SK-MEL-5 (cell line): ENCODE data around the gene DEFB124. TPM values are rescaled to one million over a fixed set of nuclear protein-coding genes. Genes with fewer than 3 reads are reported as not detected.
"Not testable (repeated sequence)": the region's sequence is repeated elsewhere in the genome, so short reads cannot be mapped to it uniquely, and the experiment has no call there.

Experiments
- DNase-seq: peaks from one replicate; pipeline ENCODE4 v3.0.0-alpha.2; 2016; ENCODE audit warnings: low read depth, low spot score
- in situ Hi-C: cut with HindIII; loops from 2 replicates; pipeline ENCODE4 v1.10.0; 2016; ENCODE audit warnings: low sequenced_read_pairs, high pct_unique_total_duplicates, low pct_unique_long_range_greater_than_20kb
- total RNA-seq: library from RNA; depleted of rRNA; stranded (reverse); fragments of >200 nt; shearing (Covaris generic); gene quantifications from 2 replicates; pipeline ENCODE4 v1.2.3, GENCODE V29; 2014

DEFB124 gene
- total RNA-seq, 1 experiment from 2014 or later: not detected

DNA sequence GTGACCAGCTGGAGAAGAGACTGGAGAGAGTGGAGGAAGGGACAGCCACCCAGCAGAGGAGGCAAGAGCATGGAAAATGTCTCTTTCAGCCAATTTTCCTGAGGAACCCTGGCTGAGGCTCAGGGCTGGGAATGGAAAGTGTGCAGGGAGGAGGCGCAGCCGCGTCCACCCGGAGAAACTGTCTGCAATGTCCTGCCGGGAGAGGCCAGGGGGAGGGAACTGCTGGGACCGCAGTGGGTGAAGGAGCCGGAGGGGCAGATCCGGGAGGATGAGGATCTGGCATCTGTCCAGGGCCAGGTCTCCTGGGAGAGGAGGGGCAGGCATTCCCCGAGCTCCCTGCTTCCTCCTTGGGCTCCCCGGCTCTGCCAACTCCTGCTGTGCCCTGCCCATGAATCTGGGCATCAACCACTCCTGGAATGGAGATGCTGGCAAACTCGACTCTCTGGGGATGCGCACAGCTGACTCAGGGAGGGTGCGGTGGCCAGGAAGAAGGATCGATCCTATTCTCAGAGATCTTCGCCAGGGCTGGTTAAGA is 21.9 kb upstream of the DEFB124 start:
- in situ Hi-C loops: no loop called here
- no peak for DNase-seq

GRCh38 chr20:31494131-31494530 is 19.2 kb upstream of the DEFB124 start:
- DNase-seq: peak; percentile 85
- in situ Hi-C loops: no loop called here

- no peak for DNase-seq
- in situ Hi-C loops: no loop called here
Observed at GRCh38 chr20:31490752-31491151, 15.8 kb upstream of the DEFB124 start.

- no peak for DNase-seq
- in situ Hi-C loops: no loop called here
Observed at GRCh38 chr20:31489152-31489551, 14.2 kb upstream of the DEFB124 start.

- in situ Hi-C loops: no loop called here
- DNase-seq: no peak
Observed at GRCh38 chr20:31488115-31488514, 13.2 kb upstream of the DEFB124 start.

DNA sequence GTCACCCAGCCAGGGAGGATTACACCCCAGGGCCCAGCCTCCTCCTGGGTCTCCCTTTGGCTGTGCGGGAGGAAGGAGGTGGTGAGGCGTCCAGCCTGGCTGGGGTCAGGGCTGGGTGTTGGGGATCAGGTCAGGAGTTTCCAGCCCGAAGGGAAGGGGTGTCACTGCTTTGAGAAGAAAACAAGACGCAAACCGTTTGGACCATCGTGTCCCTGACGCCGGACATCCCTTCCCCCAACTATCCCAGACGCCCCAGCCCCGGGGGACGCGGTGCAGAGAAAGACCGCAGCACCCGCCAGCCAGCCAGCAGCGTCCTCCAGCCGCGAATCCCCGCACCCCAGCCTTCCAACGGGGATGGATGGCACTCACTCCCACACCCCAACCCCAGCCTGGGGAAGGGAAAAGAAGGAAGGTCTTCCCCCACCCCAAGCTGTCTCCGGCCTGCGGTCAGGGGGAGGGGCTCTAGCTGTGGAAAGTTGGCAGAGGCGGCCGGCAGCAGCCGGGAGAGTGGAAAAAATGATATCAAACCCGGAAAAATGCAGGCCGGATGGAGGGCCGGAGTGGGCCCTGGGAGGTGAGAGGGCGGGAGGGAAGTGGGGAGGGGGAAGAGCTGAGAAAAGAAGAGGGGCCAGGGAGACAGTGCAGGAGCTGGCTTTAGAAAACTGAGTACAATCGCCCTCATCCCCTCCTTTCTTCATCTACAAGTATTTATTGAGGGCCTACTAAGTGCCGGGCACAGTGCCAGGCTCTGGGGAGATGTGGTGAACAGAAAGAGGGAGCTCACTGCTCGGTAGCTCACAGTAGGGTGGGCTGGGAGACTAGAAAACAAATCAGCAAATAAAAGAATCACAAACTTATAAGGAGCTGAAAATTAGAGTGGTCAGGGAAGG is 10.8 kb upstream of the DEFB124 start:
- DNase-seq: no peak
- in situ Hi-C loops: no loop called here

DNA sequence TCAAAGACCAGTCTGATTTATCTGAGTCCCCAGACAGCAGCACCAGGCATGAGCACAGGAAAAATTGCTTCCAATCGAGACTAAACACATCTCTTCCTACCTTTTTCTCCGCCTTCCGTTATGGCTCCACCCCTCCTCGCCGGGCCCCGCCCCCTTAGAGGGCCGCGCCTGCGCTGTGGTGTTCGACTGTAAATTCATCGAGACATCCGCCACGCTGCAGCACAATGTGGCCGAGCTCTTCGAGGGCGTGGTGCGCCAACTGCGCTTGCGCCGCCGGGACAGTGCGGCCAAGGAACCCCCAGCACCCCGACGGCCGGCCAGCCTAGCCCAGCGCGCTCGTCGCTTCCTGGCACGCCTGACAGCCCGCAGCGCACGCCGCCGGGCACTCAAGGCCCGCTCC is 9.1 kb upstream of the DEFB124 start:
- DNase-seq: no peak
- in situ Hi-C loops: no loop called here

DNA sequence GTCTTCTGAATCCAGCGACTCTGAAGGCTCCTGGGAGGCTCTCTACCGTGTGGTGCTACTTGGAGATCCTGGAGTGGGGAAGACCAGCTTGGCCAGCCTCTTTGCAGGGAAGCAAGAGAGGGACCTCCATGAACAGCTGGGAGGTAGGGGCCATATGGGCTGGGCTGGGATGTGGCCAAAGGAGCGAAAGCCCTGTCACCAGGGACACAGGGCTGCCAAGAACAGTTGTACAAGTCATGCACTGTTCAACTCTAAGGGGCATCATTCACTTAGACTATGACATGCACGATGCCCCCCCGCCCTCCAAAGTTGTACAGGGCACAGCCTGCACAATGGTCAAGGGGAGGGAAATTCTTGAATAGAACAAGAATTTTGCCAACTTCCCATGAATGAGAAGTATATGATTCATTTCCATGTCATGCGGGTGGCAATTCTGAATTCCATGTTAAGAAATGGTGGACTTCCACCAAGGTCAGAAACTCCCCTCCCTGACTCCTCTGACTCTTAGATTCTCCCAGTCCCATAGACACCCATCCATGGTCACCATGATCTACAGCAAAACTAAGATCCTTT is 1.8 kb upstream of the DEFB124 start:
- in situ Hi-C loops: no loop called here
- no peak for DNase-seq

- no peak for DNase-seq
- in situ Hi-C loops: no loop called here
Observed at GRCh38 chr20:31476294-31476585, 1.3 kb upstream of the DEFB124 start.

DNA sequence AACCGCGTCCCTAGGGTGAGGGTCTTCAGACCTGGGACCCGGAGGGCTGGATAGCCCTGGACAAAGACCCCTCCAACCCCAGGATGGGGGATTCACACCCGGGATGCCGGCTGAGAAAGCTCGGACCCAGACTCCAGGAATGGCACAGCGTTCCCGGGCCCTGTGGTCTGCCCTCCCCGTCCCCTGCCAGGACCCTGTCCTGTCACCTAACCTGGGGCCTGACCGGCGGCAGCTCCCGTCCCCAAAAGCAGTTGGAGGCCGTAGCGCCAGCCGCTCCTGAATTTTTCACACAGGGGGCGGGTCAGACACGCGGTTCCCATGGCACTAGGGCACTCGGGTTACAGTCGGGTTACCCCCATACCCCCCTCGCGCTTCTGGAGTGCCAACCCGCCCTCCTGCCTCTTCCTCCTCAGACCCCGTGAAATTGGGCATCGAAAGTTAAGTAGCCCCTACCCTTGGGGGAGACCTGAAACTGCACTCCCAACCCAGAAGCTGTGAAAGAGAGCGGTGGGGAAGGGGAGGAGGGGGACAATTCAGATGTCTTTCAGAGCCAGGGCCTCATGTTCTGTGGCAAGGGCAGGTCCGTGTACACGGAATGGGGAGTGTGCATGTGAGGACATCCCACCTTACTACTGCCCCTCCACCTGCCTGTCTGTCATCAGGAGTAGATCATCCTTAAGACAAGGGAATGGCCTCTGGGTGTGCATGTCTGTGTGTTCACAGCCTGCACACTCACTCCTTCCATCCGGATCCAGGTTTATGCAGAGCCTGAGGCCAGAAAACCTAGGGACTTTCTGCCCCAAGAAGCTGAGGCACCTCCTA is 756 bp upstream of the DEFB124 start:
- DNase-seq: no peak
- in situ Hi-C loops: no loop called here

GRCh38 chr20:31474097-31474436 is 860 bp downstream of the DEFB124 start:
- in situ Hi-C loops: no loop called here

DNA sequence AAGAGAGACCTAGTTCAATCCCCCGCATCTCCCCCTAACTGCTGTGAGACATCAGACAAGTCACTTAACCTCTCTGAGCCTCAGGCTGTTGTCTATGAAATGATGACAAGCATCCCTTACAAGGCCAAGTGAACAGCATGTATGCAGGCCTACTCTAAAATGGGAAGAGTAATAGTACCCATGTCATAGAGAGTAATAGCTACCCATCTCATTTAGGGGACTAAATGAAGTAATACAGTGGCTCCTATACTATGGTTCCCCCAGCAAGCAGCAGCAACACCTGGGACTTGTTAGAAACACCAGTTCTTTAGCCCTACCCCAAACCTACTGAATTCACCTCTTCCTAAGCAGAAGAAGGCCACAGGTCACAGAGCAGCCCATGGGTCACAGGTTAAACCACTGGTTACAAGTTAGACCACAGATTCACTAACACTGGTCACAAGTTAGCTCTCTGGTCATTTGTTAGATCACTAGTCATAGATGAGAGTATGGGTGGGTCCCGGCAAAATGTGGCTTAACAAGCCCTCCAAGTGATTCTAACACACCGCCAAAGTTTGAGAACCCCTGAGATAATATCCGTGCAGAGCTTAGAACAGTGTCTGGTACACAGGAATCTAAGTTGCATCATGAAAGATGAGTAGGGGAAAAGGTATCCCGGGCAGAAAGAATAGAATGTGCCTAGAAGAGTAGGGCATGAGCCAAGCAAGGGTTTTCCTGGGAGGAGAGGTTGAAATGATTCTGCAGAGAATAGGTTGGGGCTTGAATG is 1.4 kb downstream of the DEFB124 start:
- DNase-seq: no peak
- in situ Hi-C loops: no loop called here

More at GRCh38 chr20:31474097-31474436, 860 bp downstream of the DEFB124 start:
- no peak for DNase-seq

DNA sequence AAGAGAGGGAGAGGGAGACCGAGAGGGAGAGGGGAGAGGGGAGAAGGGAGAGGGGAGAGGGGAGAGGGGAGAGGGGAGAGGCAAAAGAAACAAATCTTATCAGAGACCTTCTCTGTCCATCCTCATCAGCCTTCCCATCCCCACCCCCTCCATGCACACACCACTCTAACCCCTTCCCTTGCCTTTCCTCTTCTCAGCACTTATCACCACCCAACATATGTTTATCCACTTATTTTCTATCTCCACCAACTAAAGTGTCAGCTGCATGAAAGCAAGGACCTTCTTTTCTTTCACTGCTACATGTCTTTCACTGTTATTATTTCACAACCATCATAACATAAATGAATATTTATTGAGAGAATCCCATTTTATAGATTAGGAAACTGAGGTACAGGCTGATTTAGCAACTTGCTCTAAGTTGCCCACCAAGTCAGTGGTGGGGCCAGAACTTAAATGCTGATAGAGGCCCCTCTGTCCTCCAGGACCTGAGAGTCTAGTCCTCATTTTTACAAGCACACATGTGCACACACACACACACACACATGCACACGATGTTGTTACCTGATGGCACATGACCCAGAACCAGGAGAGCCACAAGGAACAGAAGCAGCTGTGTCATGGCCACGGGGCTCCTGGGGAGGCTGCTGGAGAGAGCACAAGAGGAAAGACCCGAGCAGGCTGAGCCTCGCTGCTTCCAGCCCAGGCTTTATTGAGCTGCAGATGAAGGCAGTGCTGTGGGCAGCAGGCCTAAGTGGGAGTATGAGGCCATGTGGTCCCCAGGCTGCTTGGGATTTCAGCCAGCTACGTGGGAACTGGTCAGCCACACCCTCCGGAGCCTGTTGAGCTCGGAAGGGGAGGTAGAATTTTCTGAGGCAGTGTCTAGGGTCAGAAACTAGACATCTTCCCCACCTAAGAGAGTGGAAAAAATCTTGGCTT is 2.3 kb downstream of the DEFB124 start:
- in situ Hi-C loops: no loop called here
- no peak for DNase-seq

- DNase-seq, in situ Hi-C loops: not testable (repeated sequence)
Observed at GRCh38 chr20:31470946-31471345, 4.0 kb downstream of the DEFB124 start.

DNA sequence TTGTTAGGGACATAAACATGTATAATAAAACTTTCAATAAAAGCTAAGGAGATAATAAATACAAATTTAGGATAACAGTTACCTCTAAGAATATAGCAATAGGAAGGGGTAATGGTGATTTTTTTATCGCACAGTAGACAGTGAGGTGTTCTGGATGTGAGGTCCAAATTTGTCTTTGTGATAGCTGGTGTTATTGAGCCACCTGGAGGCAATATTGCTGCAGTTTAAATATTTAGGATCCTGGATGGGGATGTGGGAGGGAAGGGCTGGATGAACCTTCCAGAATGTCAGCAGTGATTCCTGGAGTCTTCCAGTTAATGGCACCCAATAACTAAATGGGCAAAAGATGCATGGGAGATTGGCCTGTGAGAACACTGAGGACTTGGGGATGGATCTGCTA is 20.6 kb downstream of the DEFB124 start:
- peak; percentile 52 for DNase-seq
- in situ Hi-C loops: no loop called here

DNA sequence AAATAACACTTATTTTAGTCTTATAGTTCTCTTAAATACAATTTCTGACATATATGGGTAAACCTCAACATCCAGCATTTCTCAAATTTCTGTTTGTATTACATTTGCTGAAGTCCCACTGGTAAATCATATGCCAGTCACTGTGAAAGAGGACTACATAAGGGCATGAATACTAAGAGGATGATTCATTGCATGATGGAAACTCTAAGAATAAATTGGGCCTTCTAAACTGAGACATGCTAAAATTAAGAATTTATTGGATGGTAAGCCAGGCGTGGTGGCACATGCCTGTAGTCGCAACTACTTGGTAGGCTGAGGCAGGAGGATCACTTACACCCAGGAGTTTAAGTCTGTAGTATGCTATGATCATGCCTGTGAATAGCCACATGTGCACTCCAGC is 22.4 kb downstream of the DEFB124 start:
- in situ Hi-C loops: no loop called here

More for the DNA sequence above, 22.4 kb downstream of the DEFB124 start:
- DNase-seq: peak; percentile 21
